SK-N-MC (cell line): ENCODE data around the gene MON2.

Source experiments
- EZH2 ChIP-seq: fragments of 200-600 bp; sonication (generic); IDR thresholded peaks from one replicate; pipeline ENCODE4 v1.6.1; 2017; ENCODE audit warnings: antibody characterized with exemption
- FOXP2 ChIP-seq: optimal IDR thresholded peaks from 2 replicates; pipeline ENCODE3; 2011; ENCODE audit warnings: mild to moderate bottlenecking, moderate library complexity; ENCODE audit not compliant: insufficient read depth; ENCODE audit errors: extremely low read length, control extremely low read depth
- POLR2AphosphoS5 ChIP-seq: IDR thresholded peaks from 2 replicates; pipeline ENCODE4 v1.6.1; 2012; ENCODE audit warnings: mild to moderate bottlenecking, low read depth, low read length, borderline replicate concordance

- no peak for TF ChIP-seq EZH2
- no peak for TF ChIP-seq FOXP2
- TF ChIP-seq POLR2AphosphoS5, result no peak
Measured at GRCh38 chr12:62642486-62642885, 175.9 kb downstream of the MON2 start.
